ENCODE data around the gene MED17. TPM values are rescaled to one million over a fixed set of nuclear protein-coding genes. Genes with fewer than 3 reads are reported as not detected.

Gene MED17
- total and polyA plus RNA-seq, 10 donors, result 10.4 to 41.3 (median 36.6) TPM

- H3K36me3 ChIP-seq, result peaks cover 0 to 76% (median 49%) of the 10 kb centered on the region in 6 donors
- no peak overlapping the region for H3K4me3 ChIP-seq
- no peaks in the 10 kb centered on the region for H3K9me3 ChIP-seq
- TF ChIP-seq POLR2AphosphoS5 (IDR thresholded peaks at IDR 0.05), result no peak
- TF ChIP-seq CTCF (IDR thresholded peaks at IDR 0.05 in 8 of 11, conservative IDR thresholded peaks at IDR 0.05 in 3 of 11), result no peak
- TF ChIP-seq POLR2A (IDR thresholded peaks at IDR 0.05), result no peak
- no peaks in the 10 kb centered on the region for H3K4me1 ChIP-seq
- no peaks in the 10 kb centered on the region for H3K27me3 ChIP-seq (replicated peaks in 1 of 7)
- DNase-seq, result no peak
- intact Hi-C loops (cut with DNase I; ENCODE audit: low total_unique reads), result no loop called here
- no peak overlapping the region for H3K27ac ChIP-seq
- WGBS, 5 donors, result 93 to 95% (median 94%) methylated on average over 6 of the region's 6 CpGs
Observed at GRCh38 chr11:93814966-93815633, 31.0 kb downstream of the MED17 start.

DNA sequence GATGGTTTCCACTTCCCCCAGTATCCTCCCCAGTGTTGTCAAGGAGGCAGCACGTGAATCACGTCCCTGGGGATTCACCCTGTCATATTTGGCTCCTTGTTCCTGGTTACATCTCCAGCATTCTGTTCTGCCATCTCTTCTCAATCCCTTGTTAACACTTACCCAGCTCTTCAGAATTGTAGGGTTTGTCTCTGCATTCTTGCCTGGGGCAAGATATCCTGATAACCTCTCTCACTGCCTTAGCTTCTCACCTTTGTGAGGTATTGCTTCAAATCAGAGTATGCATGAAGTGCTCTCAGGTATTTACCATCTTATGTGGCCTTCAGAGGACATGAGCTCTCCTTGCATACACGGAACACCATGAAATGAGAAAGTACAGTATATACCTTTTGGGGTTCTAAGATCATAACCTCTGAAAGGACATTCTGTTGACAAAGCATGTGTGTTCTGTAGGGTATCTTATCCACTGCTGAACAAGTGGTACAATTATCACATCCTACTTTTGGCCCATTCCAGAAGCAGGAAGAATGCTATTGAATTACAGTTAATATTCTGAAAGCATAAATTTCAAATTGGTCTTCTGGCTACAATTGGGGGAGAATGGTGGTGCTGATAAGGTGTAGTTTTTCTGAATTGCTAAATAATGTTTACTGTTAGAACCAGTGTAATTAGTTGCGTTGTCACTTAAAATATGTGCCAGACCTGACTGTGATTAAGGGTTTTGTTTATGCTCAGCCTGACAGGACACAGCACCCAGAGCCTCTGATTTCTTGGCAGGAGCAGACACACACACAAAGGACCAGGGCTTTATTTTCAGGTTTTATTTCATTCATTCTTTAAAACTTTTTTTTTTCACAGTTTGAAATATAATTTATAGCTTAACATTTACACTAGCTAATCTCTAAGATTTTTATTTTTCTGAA, 33.6 kb downstream of the MED17 start:
- no peak for DNase-seq
- no peaks in the 10 kb centered on the region for H3K4me1 ChIP-seq
- no peaks in the 10 kb centered on the region for H3K9me3 ChIP-seq
- H3K27me3 ChIP-seq (replicated peaks in 1 of 7), result no peaks in the 10 kb centered on the region
- intact Hi-C loops (cut with DNase I; ENCODE audit: low total_unique reads), result no loop called here
- TF ChIP-seq POLR2A (IDR thresholded peaks at IDR 0.05), result no peak
- no peak for TF ChIP-seq POLR2AphosphoS5 (IDR thresholded peaks at IDR 0.05)
- TF ChIP-seq CTCF (IDR thresholded peaks at IDR 0.05 in 8 of 11, conservative IDR thresholded peaks at IDR 0.05 in 3 of 11), result no peak
- no peak overlapping the region for H3K4me3 ChIP-seq
- H3K36me3 ChIP-seq, result peaks cover 0 to 50% (median 24%) of the 10 kb centered on the region in 6 donors
- no peak overlapping the region for H3K27ac ChIP-seq
- WGBS, 5 donors, result 74 to 90% (median 78%) methylated on average over 4 of the region's 4 CpGs

DNA sequence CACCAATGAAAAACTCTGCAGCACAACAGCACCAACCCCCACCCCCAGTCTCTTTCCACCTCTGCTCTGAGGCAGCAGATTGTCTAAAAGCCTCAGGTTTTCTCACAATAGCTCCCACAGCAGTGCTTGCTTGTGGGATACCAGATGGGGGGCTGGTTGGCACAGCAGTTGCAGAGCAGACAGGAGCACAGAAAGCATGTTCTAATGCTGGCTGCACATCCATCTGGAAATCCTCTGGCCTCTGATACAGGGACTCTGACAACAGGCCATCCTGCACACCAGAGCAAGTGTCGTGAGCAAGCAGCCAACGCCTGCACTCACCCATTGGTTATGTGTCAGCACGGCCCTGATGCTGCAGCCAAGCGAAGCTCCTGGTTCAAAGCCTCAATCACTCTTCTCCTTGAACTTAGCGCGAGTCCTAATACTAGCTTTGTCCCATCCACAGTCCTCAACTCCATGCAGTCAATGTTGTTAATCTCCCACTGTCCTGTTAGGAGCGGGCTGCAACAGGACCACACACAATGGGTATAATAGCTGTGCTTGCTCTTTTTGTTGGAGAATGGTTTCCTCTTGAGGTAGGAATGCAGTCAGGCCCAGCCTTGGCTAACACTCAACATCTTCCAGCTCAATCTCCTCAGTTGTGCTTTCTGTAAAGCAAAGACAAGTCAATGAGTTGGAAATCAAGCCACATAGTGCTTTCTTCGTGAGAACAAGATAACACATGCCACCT, 36.0 kb downstream of the MED17 start:
- no peaks in the 10 kb centered on the region for H3K27me3 ChIP-seq (replicated peaks in 1 of 7)
- intact Hi-C loops (cut with DNase I; ENCODE audit: low total_unique reads), result no loop called here
- no peak for DNase-seq
- no peak for TF ChIP-seq POLR2A (IDR thresholded peaks at IDR 0.05)
- TF ChIP-seq CTCF (IDR thresholded peaks at IDR 0.05 in 8 of 11, conservative IDR thresholded peaks at IDR 0.05 in 3 of 11), result no peak
- TF ChIP-seq POLR2AphosphoS5 (IDR thresholded peaks at IDR 0.05), result no peak
- WGBS, 5 donors, result 88 to 94% (median 92%) methylated on average over 8 of the region's 8 CpGs
- no peak overlapping the region for H3K4me3 ChIP-seq
- H3K4me1 ChIP-seq, result no peaks in the 10 kb centered on the region
- peaks cover 0 to 26% (median 4%) of the 10 kb centered on the region in 6 donors for H3K36me3 ChIP-seq
- no peaks in the 10 kb centered on the region for H3K9me3 ChIP-seq
- H3K27ac ChIP-seq, result no peak overlapping the region
